IMR-90 (cell line): ENCODE data around the gene ARHGAP19. TPM values are rescaled to one million over a fixed set of nuclear protein-coding genes. Genes with fewer than 3 reads are reported as not detected.

Experiments used
- MAFK ChIP-seq: IDR thresholded peaks from 2 replicates; pipeline ENCODE4 v1.6.1; 2012; ENCODE audit warnings: low read depth, low read length, improper control_type of control experiment
- polyA plus RNA-seq, 3 experiments: library from polyadenylated mRNA; depleted of rRNA; stranded (reverse); fragments of >200 nt; gene quantifications; 2 replicates each; pipeline ENCODE4 v1.2.3, GENCODE V29; 2012; ENCODE audit warnings: low replicate concordance in 1 of 3
- total RNA-seq: library from RNA; depleted of rRNA; stranded (reverse); fragments of >200 nt; gene quantifications from 2 replicates; pipeline ENCODE4 v1.2.3, GENCODE V29; 2012
- TF ChIP-seq, protein P1 (sequence below): conservative IDR thresholded peaks from 2 replicates; pipeline ENCODE4 v1.5.1; 2012; ENCODE audit warnings: mild to moderate bottlenecking, low read depth, low read length, improper control_type of control experiment

The ARHGAP19 gene
- total and polyA plus RNA-seq, 2 of the 4 experiments (the other 2 are of a cell fraction) = 6.3 to 7.0 TPM

DNA sequence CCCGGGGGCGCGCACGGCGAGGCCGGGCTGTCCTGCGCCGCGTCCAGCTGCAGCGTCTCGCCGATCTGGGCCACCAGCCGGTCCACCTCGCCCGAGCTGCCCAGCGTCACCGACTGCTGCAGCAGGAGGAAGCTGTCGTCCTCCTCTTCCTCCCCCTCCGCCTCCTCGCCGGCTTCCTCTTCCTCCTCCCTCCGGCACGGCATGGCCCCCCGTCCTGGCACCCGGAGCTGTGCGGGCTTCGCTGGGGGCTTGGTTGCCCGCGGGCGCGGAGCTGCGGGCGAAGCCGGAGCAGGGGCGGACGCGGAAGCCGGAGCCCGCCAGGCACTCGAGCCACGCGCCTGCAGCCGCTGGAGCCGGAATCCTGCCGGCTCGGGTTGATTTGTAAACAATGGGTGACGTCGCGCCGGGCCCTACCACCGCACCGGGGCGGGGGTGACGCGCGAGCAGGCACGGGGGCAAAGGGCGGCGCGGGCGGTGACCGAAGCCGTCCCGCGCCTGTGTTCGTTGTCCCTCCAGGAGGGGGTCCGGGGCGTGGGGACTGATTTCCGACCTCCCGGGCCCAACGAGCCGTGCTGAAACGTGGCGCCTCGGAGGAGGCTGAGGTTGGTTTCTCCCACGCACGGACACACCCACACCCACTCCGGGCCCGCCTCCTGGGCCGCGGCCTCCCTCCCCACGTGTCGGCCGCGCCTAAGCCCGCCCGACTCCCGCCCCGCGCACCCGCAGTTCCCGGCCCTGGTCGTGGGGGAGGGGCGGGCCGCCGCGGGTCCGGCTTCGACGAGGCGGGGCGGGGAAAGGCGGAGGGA, 42.1 kb upstream of the ARHGAP19 start, which contains the start of gene FRAT2 (continued):
- TF ChIP-seq, protein P1, sequence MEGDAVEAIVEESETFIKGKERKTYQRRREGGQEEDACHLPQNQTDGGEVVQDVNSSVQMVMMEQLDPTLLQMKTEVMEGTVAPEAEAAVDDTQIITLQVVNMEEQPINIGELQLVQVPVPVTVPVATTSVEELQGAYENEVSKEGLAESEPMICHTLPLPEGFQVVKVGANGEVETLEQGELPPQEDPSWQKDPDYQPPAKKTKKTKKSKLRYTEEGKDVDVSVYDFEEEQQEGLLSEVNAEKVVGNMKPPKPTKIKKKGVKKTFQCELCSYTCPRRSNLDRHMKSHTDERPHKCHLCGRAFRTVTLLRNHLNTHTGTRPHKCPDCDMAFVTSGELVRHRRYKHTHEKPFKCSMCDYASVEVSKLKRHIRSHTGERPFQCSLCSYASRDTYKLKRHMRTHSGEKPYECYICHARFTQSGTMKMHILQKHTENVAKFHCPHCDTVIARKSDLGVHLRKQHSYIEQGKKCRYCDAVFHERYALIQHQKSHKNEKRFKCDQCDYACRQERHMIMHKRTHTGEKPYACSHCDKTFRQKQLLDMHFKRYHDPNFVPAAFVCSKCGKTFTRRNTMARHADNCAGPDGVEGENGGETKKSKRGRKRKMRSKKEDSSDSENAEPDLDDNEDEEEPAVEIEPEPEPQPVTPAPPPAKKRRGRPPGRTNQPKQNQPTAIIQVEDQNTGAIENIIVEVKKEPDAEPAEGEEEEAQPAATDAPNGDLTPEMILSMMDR = no peak
- no peak for TF ChIP-seq MAFK
